ENCODE measurements around the gene ZNF716. TPM values are rescaled to one million over a fixed set of nuclear protein-coding genes. Genes with fewer than 3 reads are reported as not detected.

The ZNF716 gene
- total RNA-seq, 1 experiment from 2014 or later = not detected

MicroRNAs encoded within 50 kb of the gene (microRNA counts, 767-probe panel; counts per million panel counts)
- not detected for microRNA hsa-miR-3147

Small RNA genes within 50 kb of the gene (microRNA-seq; reads per million reads assigned to microRNA genes)
- gene MIR3147 (ENCODE audit: borderline number of aligned reads) = not detected

Measured in HCT116 (cell line).